NCI-H2029 (cell line): ENCODE results near the gene AADACL4.
"Not testable (repeated sequence)": the region's sequence is repeated elsewhere in the genome, so short reads cannot be mapped to it uniquely, and the experiment has no call there.

Experiments used
- DNase-seq: peaks from one replicate; lab custom pipeline; 2025; lab: John Stamatoyannopoulos, UW

Gene AADACL4

GRCh38 chr1:12629985-12630760 lies 13.7 kb upstream of the AADACL4 start:
- no peak for DNase-seq

GRCh38 chr1:12630946-12631530 lies 12.8 kb upstream of the AADACL4 start:
- no peak for DNase-seq

- no peak for DNase-seq
Observed at GRCh38 chr1:12631571-12631970, 12.3 kb upstream of the AADACL4 start.

GRCh38 chr1:12634156-12634555 lies 9.7 kb upstream of the AADACL4 start:
- DNase-seq = no peak

GRCh38 chr1:12634696-12635202 lies 9.1 kb upstream of the AADACL4 start:
- no peak for DNase-seq

- DNase-seq = no peak
Observed at GRCh38 chr1:12636098-12636950, 7.6 kb upstream of the AADACL4 start.

- no peak for DNase-seq
Observed at GRCh38 chr1:12637693-12638092, 6.2 kb upstream of the AADACL4 start.

GRCh38 chr1:12640237-12640957 lies 3.5 kb upstream of the AADACL4 start:
- DNase-seq = no peak

- DNase-seq = no peak
Observed at GRCh38 chr1:12640958-12641272, 3.0 kb upstream of the AADACL4 start.

GRCh38 chr1:12643079-12643478 lies 806 bp upstream of the AADACL4 start:
- DNase-seq = no peak

- DNase-seq = no peak
Observed at GRCh38 chr1:12644237-12644636, 352 bp downstream of the AADACL4 start.

GRCh38 chr1:12644829-12645228 lies 944 bp downstream of the AADACL4 start:
- no peak for DNase-seq

- not testable (repeated sequence) for DNase-seq
Observed at GRCh38 chr1:12645401-12645800, 1.5 kb downstream of the AADACL4 start.

GRCh38 chr1:12648741-12649140 lies 4.9 kb downstream of the AADACL4 start:
- DNase-seq = no peak

GRCh38 chr1:12649971-12650421 lies 6.1 kb downstream of the AADACL4 start:
- DNase-seq = no peak

GRCh38 chr1:12654004-12654567 lies 10.2 kb downstream of the AADACL4 start:
- no peak for DNase-seq

- DNase-seq = no peak
Observed at GRCh38 chr1:12654657-12655056, 10.8 kb downstream of the AADACL4 start.

GRCh38 chr1:12656575-12656974 lies 12.7 kb downstream of the AADACL4 start:
- no peak for DNase-seq

- DNase-seq = no peak
Observed at GRCh38 chr1:12657060-12657884, 13.4 kb downstream of the AADACL4 start.

GRCh38 chr1:12657885-12658512 lies 14.1 kb downstream of the AADACL4 start:
- DNase-seq = not testable (repeated sequence)
